ENCODE results near the gene GAS7.

Gene GAS7

DNA sequence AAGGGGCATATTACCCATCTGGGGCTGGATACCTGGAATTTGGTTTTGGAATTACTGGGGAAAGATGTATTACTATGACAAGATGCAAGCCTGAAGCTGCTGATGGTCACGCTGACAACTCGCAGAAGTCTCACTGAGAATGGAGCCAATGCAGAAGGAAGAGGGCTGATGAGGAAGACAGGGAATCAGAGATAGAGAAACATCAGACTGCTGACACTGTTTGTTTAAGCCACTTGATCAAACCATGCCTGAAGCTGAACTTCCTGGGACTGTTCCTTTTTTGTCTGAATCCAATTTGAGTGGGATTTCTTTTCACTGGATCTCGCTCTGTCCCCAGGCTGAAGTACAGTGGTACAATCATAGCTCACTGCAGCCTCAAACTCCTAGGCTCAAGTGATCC is 133.9 kb downstream of the GAS7 start:
- TF ChIP-seq, protein P1, sequence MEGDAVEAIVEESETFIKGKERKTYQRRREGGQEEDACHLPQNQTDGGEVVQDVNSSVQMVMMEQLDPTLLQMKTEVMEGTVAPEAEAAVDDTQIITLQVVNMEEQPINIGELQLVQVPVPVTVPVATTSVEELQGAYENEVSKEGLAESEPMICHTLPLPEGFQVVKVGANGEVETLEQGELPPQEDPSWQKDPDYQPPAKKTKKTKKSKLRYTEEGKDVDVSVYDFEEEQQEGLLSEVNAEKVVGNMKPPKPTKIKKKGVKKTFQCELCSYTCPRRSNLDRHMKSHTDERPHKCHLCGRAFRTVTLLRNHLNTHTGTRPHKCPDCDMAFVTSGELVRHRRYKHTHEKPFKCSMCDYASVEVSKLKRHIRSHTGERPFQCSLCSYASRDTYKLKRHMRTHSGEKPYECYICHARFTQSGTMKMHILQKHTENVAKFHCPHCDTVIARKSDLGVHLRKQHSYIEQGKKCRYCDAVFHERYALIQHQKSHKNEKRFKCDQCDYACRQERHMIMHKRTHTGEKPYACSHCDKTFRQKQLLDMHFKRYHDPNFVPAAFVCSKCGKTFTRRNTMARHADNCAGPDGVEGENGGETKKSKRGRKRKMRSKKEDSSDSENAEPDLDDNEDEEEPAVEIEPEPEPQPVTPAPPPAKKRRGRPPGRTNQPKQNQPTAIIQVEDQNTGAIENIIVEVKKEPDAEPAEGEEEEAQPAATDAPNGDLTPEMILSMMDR (IDR thresholded peaks at IDR 0.05) = no peak

DNA sequence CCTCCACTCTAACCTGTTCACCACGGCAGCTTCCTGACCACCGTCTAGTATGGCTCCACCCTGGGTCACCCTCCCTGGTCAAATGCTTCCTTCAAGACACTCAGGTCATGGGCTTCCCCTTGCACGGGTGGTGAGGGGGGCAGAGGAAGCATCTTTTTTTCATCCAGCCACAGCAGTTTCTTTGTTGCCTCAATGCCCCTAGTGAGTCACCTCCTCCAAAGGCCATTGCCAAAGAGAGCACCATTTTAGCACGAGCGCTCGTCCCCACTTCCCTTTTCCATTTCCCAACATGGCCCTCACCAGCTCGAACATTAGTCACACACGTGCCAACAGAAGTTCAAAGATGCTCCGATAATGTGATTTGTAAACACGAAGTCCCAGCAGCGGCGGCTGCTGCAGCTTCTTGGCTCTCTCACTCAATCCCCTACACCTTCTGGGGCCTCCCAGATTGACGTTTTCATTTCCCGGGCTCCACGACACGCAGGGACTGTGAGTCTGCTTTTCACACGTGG is 134.6 kb downstream of the GAS7 start:
- TF ChIP-seq, protein P1 (IDR thresholded peaks at IDR 0.05) = no peak

DNA sequence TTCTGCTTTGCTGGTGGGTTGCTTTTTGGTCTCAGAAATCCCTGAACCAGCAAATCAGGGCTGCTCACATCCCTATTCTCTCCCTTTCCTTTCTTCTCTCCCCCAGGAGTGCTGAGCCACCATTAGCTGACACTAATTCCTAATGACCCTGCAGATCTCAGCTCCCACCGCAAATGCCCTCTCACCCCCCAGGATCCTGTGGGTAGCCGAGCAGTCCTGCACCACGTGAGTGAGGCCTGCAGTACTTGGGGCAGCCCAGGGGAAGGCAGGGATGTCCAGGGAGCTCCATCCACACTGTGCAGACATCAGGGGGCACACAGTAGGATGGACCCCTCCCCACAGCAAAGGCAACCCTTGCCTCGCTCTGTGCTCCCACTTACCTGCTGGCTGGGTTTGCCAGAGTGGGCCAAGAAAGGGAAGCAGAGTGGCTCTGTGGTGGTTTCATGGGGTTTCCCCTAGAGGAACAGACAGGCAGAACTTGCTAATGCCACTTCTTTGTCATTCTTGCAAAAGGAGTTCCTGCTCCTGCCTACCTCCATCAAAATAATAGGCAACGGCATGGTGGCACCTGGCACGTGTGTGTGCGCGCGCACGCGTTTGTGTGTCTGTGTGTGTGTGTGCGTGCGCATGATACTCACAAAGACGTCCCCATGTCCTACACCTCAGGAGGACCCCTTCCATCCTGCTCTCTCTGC is 135.6 kb downstream of the GAS7 start:
- TF ChIP-seq, protein P1 (IDR thresholded peaks at IDR 0.05) = no peak

DNA sequence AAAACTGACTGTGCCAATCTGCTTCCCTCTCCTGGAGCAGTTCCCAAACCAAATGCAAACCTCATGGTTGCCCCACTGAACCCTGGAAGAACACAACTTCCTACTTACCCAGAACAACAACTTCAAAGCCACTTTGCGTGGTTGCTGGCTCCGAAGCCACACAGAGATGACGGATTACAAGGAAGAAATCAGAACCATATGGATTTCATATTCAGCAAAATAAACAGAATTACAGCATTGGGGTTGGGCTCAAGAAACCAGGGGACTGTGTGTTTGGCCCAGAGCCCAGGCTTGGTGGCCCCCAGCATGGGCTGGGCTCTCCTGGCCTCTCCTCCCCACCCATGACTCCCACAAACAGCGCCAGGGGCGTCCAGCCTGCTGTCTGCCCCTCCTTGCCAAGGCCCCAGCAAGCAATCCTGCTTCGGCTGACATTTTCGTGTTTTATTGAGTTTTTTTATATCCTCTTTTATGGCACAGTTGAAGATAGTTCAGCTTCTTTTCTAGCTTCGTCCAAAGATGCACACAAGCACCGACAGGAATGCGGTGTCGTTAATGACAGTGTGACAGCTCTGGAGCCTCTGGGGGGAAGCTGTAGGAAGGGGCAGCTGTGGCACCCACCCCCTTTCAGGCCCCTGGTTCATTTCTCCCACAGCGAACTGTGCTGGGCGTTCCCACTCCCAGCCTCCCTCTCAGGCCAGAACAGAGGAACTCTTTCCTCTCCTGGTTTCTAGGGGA is 137.1 kb downstream of the GAS7 start:
- TF ChIP-seq, protein P1 (IDR thresholded peaks at IDR 0.05) = no peak

DNA sequence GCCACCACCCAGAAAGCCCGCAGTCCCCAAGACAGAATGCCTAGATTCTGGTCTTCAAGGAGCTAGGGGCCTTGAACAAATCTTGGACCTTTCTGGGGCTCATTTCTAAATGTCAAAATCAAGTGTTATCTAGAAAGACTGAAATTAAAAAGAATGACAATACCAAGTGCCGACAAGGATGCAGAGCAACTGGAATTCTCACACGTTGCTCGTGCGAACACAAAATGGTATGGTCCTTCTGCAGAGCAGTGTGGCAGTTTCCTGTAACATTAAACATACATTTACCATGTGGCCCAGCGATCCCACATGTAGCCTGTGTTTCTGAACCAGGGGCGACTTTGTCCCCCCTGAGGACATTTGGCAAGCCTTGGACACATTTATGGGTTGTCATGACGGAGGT is 137.9 kb downstream of the GAS7 start:
- TF ChIP-seq, protein P1 (IDR thresholded peaks at IDR 0.05) = no peak

DNA sequence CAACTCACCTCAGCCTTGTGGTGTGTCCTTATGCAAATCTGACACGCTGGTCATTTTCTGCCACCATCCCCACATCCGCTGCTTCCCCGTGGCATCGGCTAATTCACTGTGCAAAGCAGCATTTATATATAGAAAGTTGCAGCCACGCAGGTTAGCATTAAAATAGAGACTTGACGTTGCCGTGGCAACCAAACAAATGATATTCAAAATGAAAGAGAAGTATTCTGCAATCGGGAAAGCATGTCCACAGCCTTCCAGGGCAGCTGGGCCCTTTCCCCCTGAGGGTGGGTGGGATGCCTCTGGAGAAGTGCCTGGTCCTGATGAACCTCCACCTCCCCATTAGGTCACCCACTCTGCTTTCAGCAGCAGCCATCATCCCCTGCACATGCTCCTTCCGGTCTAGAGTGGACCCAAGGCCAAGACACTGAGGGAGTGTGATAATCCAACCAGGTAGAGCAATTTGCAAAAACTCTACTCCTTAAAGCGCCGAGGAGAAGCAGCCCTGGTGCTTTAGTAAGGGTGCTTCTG is 138.7 kb downstream of the GAS7 start:
- TF ChIP-seq, protein P1 (IDR thresholded peaks at IDR 0.05) = no peak

DNA sequence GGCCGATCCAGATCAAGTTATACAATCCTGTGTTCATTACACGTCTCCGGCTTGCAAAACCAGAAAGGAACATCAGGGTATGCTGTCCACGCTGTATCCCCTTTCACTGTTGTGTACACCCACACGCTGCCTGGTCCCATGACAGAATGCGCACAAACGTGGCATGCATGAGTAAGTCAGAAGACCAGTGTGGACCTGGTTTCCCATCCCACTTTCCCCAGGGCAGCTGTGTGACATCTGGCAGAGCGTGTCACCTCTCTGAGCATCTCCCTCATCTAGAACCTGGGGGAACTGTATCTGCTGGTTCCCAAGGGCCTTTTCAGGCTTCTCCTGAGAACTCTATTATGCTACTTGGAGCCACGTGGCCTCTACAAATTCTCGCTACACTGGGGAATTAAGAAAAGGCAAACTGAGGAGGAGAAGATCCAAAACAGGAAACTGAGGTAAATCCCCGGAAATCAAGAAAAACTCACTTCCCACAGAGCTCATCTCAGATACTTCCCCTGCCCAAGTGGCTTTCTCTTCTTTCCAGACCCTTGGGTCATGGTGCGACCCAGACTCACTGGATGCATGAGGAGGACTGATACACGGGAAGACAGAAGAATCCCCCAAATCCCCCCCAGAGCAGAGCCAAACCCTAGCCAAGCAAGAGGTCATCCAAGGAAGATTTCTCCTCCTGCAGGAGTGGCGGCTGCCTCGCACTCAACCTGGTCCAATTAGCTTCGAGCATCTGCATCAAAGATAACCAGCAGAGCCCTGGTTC is 139.3 kb downstream of the GAS7 start:
- TF ChIP-seq, protein P1 (IDR thresholded peaks at IDR 0.05) = no peak
